COLO668 (cell line): ENCODE measurements around the gene MCF2L.
A peak's percentile ranks its signal among the peaks of the same experiment; 100 is the strongest.
"Not testable (repeated sequence)": the region's sequence is repeated elsewhere in the genome, so short reads cannot be mapped to it uniquely, and the experiment has no call there.

Experiments
- DNase-seq: peaks from one replicate; lab custom pipeline; 2025; ENCODE audit not compliant: unreplicated experiment; lab: John Stamatoyannopoulos, UW

MCF2L gene

GRCh38 chr13:113090806-113091205 is 121.8 kb downstream of the MCF2L start:
- DNase-seq, result no peak

GRCh38 chr13:113091211-113091771 is 122.3 kb downstream of the MCF2L start:
- DNase-seq, result no peak

- no peak for DNase-seq
Observed at GRCh38 chr13:113091891-113092775, 123.1 kb downstream of the MCF2L start.

GRCh38 chr13:113092776-113093579 is 124.0 kb downstream of the MCF2L start:
- DNase-seq, result no peak

- DNase-seq, result no peak
Observed at GRCh38 chr13:113093580-113094409, 124.8 kb downstream of the MCF2L start.

- DNase-seq, result no peak
Observed at GRCh38 chr13:113094410-113094800, 125.4 kb downstream of the MCF2L start.

- no peak for DNase-seq
Observed at GRCh38 chr13:113095146-113096051, 126.4 kb downstream of the MCF2L start.

- DNase-seq, result no peak
Observed at GRCh38 chr13:113096052-113096744, 127.2 kb downstream of the MCF2L start.

GRCh38 chr13:113096745-113097305 is 127.8 kb downstream of the MCF2L start:
- no peak for DNase-seq

- no peak for DNase-seq
Observed at GRCh38 chr13:113097651-113098050, 128.6 kb downstream of the MCF2L start.

GRCh38 chr13:113098162-113098732 is 129.2 kb downstream of the MCF2L start:
- DNase-seq, result no peak

- no peak for DNase-seq
Observed at GRCh38 chr13:113099142-113099541, 130.1 kb downstream of the MCF2L start.

- DNase-seq, result not testable (repeated sequence)
Observed at GRCh38 chr13:113102302-113102701, 133.3 kb downstream of the MCF2L start.

- DNase-seq, result no peak
Observed at GRCh38 chr13:113102727-113103126, 133.7 kb downstream of the MCF2L start.

- DNase-seq, result no peak
Observed at GRCh38 chr13:113103646-113104045, 134.6 kb downstream of the MCF2L start.

GRCh38 chr13:113105032-113105920 is 136.3 kb downstream of the MCF2L start, which contains the start of gene F7:
Gene F7 (plus strand): TSS chr13:113105791. CDS start chr13:113105842, 51 bp downstream.
- peak; percentile 80 for DNase-seq

- DNase-seq, result peak; percentile 60
Observed at GRCh38 chr13:113105921-113106452, 137.0 kb downstream of the MCF2L start.
